Measurements from ENCODE around the gene SCD.
A peak's percentile ranks its signal among the peaks of the same experiment; 100 is the strongest.

SCD gene

DNA sequence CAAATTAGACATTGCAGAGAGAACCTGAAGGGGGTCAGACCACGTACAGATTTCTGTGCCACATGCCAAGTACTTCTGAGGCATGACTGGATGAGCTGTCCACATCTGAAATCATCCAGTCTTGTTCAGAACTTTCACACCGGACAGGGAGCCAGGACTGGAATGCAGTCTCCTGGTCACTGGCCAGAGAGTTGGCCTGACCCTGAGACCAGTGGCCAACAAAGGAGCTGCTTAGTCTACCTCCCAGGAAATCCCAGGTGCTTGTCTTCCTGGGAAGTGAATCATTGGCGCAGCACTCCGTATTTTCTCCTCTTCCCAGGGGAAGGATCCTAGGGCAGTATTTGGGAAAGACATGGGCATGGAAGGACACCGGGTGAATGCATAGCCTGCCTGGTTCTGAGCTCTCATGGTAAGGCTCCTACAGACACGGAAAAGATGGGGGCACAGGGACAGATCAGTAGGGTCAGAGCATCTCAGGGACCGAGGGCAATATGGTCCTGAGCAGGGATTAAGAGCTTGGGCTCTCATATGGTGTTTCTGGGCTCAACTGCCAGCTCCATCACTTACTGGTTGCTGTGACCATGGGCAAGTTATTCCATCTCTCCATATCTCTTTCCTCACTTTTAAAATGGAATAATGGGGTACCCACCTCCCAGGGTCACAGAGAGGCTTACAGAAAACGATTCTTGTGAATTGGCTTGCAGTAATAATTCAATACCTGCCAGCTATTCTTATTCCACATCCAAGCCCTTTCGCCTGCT lies 1.3 kb upstream of the SCD start:
- TF ChIP-seq, protein P1, sequence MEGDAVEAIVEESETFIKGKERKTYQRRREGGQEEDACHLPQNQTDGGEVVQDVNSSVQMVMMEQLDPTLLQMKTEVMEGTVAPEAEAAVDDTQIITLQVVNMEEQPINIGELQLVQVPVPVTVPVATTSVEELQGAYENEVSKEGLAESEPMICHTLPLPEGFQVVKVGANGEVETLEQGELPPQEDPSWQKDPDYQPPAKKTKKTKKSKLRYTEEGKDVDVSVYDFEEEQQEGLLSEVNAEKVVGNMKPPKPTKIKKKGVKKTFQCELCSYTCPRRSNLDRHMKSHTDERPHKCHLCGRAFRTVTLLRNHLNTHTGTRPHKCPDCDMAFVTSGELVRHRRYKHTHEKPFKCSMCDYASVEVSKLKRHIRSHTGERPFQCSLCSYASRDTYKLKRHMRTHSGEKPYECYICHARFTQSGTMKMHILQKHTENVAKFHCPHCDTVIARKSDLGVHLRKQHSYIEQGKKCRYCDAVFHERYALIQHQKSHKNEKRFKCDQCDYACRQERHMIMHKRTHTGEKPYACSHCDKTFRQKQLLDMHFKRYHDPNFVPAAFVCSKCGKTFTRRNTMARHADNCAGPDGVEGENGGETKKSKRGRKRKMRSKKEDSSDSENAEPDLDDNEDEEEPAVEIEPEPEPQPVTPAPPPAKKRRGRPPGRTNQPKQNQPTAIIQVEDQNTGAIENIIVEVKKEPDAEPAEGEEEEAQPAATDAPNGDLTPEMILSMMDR (conservative IDR thresholded peaks at IDR 0.05; ENCODE audit: control insufficient read depth, insufficient read depth, low read depth, low read length), result no peak
- peak overlapping the region; percentile 95 for H3K4me3 ChIP-seq (ENCODE audit: control insufficient read depth, low read depth, low read length)
- DNase-seq (ENCODE audit: low read depth), result peak; percentile 91

DNA sequence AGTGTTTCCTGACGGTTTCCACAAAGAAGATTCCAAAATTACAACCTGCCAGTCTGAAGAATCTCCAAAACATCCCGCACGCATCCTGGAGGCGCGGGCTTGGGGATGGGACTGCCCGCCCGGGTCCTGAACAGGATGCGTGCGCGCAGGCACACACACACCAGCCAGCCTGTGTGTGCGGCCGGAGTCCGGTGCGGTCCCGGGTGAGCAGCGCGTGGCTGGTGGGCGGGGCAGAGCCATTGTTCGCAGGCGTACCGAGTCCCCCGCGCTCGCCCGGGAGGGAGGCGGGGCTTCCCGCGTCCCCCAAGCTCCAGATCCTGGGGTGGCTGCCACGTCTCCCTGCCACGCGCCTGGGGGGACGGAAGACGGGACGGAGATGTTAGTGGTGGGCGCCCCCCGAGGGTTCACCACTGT lies 675 bp upstream of the SCD start:
- DNase-seq (ENCODE audit: low read depth), result peak; percentile 71
- TF ChIP-seq, protein P1 (conservative IDR thresholded peaks at IDR 0.05; ENCODE audit: control insufficient read depth, insufficient read depth, low read depth, low read length), result no peak
- peak overlapping the region; percentile 95 for H3K4me3 ChIP-seq (ENCODE audit: control insufficient read depth, low read depth, low read length)

DNA sequence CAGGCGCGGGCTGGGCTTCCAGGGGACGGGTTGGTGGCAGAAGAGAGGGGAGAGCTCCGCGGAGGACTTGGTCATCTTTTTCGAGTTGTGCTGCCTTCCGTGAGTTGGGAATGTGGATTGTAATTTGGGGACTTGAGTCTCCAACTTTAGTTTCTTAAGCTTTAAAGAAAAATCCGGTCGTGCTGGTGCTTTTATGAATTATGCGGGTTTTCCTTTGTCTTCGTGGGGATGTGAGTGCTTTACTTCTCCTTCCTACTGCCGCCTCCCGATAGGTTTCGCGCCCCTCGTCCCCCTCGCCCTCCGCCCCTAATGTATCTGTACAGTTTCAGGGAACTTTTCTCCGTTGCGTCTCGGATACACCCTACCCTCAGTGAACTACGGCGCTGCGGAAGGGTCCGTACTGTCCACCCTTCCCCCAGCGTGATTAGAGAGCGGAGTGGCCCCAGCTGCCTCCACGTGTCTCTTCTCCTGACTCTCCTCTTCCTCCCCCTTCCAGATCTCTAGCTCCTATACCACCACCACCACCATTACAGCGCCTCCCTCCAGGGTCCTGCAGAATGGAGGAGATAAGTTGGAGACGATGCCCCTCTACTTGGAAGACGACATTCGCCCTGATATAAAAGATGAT lies 649 bp downstream of the SCD start:
- no peak for DNase-seq (ENCODE audit: low read depth)
- TF ChIP-seq, protein P1 (conservative IDR thresholded peaks at IDR 0.05; ENCODE audit: control insufficient read depth, insufficient read depth, low read depth, low read length), result no peak

DNA sequence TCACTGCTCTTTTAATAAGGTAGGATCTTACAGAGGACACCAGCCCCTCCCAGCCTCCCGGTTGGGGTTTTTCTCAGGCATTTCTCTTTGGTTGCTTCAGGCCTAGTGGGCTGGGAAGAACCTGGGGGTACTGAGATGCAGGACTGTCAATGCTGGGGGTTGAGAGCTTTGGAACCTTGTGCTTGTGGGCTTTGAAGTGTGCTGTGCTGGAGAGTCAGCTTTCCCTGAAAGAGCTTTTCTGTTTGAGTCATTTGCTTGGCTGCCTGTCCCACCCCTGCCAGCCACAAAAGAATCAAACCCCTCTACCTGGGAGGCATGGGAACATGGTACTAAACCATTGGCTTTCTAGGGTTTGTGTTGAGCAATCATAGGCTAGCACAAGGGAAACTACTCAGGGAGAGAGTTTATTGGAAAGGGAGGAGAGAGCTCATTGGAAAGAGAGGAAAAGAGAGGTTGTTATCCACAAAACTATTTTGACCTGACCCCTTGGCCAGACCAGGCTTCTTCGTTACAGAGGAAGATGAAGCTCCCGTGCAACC lies 1.4 kb downstream of the SCD start:
- DNase-seq (ENCODE audit: low read depth), result no peak
- H3K4me3 ChIP-seq (ENCODE audit: control insufficient read depth, low read depth, low read length), result peak overlapping the region; percentile 95
- TF ChIP-seq, protein P1 (conservative IDR thresholded peaks at IDR 0.05; ENCODE audit: control insufficient read depth, insufficient read depth, low read depth, low read length), result no peak

More for the DNA sequence above, 649 bp downstream of the SCD start:
- H3K4me3 ChIP-seq (ENCODE audit: control insufficient read depth, low read depth, low read length), result peak overlapping the region; percentile 95

DNA sequence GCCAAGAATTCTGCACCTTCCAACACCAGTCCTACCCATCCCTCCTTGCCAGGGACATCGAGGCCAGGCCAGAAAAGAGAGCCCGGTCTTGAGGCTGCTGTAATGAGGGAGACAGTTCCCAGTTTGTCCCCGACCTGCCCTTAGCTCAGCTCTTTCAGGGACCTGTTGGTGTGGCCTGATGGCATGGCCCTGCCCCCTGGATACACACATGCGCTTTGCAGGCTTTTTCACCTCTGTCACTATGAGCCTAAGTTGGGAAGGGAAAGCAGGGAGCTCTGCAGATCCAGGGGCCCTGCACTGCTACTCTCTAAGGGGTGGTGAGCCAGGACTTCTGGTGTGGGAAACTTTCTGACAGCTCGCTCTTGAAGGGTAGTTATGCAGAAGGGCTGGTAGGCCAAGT lies 2.1 kb downstream of the SCD start:
- TF ChIP-seq, protein P1 (conservative IDR thresholded peaks at IDR 0.05; ENCODE audit: control insufficient read depth, insufficient read depth, low read depth, low read length), result no peak
- DNase-seq (ENCODE audit: low read depth), result no peak
- peak overlapping the region; percentile 95 for H3K4me3 ChIP-seq (ENCODE audit: control insufficient read depth, low read depth, low read length)

DNA sequence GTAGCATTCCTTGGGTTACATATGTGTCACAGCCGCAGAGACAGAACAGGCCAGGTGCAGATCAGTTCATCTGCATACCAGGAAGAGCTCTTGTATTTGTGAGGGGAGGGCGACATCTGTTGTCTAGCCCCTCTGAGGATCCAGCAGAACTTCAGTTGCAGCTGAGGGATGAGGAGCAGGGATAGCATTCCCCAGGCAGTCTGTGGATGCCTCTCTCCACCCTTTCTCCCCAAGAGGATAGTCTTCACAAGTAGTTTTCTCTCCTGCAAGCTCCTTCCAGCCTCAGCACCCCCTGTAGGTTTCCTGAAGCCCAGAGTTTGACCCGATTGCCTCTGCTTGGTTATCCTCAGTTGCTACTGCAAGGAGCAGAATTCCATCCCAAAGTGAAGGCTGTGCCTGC lies 2.6 kb downstream of the SCD start:
- H3K4me3 ChIP-seq (ENCODE audit: control insufficient read depth, low read depth, low read length), result peak overlapping the region; percentile 95
- no peak for DNase-seq (ENCODE audit: low read depth)
- TF ChIP-seq, protein P1 (conservative IDR thresholded peaks at IDR 0.05; ENCODE audit: control insufficient read depth, insufficient read depth, low read depth, low read length), result no peak

Measured in fibroblast of mammary gland (primary cell).